SK-N-SH (cell line): ENCODE results near the gene DNAH9.

Source experiments
- GATA2 ChIP-seq: sonication (generic); formaldehyde crosslinking; IDR thresholded peaks from 2 replicates; pipeline ENCODE4 v1.5.0; 2020; ENCODE audit warnings: mild to moderate bottlenecking, missing genetic modification reagents
- POLR2AphosphoS5 ChIP-seq: IDR thresholded peaks from 2 replicates; pipeline ENCODE4 v1.6.1; 2012; ENCODE audit warnings: low read depth, low read length
- RAD21 ChIP-seq: IDR thresholded peaks from 2 replicates; pipeline ENCODE4 v1.6.1; 2012; ENCODE audit warnings: mild to moderate bottlenecking, low read length
- SIN3A ChIP-seq: IDR thresholded peaks from 2 replicates; pipeline ENCODE4 v1.6.1; 2012; ENCODE audit warnings: low read depth, mild to moderate bottlenecking, low read length, moderate library complexity, borderline replicate concordance
- SMC3 ChIP-seq: IDR thresholded peaks from 2 replicates; pipeline ENCODE4 v1.6.1; 2012; ENCODE audit warnings: low read depth, low read length, improper control_type of control experiment
- TCF12 ChIP-seq: IDR thresholded peaks from 2 replicates; pipeline ENCODE4 v1.4.0; 2012
- TF ChIP-seq, protein P1 (sequence below): IDR thresholded peaks from 2 replicates; pipeline ENCODE4 v1.4.0; 2012; ENCODE audit warnings: low read depth
- TF ChIP-seq, protein P2 (sequence below): fragments of 200-600 bp; sonication (generic); IDR thresholded peaks from 2 replicates; pipeline ENCODE4 v1.6.1; 2017; ENCODE audit warnings: antibody characterized with exemption, mild to moderate bottlenecking, moderate library complexity
- TF ChIP-seq, protein P3 (sequence below): fragments of 150-350 bp; IDR thresholded peaks from 2 replicates; pipeline ENCODE4 v1.6.1; 2017; ENCODE audit warnings: antibody characterized with exemption, low read length, low read depth, borderline replicate concordance

DNA sequence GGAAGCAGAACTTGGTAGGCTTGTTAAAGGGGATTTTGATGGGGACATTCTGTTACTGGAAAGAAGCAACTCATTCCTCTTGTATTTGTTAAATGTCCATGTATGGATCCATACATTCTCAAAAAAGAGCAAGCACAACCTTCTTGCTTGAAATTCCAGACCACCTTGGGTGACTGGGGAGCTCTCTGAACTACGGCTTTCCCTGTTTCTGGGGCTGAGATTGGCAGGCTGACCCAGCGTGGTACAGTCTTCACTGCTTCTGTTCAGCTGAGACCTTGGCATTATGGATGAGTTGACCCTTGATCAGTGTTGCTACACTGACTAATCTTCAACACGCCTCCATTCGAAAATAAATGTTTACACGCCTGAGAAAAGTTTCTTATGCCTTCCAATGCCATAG lies 38.5 kb downstream of the DNAH9 start:
- TF ChIP-seq, protein P1, sequence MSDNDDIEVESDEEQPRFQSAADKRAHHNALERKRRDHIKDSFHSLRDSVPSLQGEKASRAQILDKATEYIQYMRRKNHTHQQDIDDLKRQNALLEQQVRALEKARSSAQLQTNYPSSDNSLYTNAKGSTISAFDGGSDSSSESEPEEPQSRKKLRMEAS: no peak
- no peak for TF ChIP-seq RAD21
- no peak for TF ChIP-seq GATA2 (CRISPR knock-in tag)
- no peak for TF ChIP-seq POLR2AphosphoS5
- TF ChIP-seq SIN3A: no peak
- TF ChIP-seq, protein P2, sequence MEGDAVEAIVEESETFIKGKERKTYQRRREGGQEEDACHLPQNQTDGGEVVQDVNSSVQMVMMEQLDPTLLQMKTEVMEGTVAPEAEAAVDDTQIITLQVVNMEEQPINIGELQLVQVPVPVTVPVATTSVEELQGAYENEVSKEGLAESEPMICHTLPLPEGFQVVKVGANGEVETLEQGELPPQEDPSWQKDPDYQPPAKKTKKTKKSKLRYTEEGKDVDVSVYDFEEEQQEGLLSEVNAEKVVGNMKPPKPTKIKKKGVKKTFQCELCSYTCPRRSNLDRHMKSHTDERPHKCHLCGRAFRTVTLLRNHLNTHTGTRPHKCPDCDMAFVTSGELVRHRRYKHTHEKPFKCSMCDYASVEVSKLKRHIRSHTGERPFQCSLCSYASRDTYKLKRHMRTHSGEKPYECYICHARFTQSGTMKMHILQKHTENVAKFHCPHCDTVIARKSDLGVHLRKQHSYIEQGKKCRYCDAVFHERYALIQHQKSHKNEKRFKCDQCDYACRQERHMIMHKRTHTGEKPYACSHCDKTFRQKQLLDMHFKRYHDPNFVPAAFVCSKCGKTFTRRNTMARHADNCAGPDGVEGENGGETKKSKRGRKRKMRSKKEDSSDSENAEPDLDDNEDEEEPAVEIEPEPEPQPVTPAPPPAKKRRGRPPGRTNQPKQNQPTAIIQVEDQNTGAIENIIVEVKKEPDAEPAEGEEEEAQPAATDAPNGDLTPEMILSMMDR: no peak
- TF ChIP-seq SMC3: no peak
- no peak for TF ChIP-seq TCF12
- TF ChIP-seq, protein P3, sequence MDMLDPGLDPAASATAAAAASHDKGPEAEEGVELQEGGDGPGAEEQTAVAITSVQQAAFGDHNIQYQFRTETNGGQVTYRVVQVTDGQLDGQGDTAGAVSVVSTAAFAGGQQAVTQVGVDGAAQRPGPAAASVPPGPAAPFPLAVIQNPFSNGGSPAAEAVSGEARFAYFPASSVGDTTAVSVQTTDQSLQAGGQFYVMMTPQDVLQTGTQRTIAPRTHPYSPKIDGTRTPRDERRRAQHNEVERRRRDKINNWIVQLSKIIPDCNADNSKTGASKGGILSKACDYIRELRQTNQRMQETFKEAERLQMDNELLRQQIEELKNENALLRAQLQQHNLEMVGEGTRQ: no peak
